CD14-positive monocyte (primary cell): ENCODE data around the gene CYP3A5. TPM values are rescaled to one million over a fixed set of nuclear protein-coding genes. Genes with fewer than 3 reads are reported as not detected.

Experiments
- DNase-seq, 3 donors: peaks; one replicate each; pipeline ENCODE4 v3.0.0-alpha.2; 2011 to 2022
- H2AFZ ChIP-seq: 2 replicates; pipeline ENCODE4 v1.6.0; 2012; ENCODE audit warnings: mild to moderate bottlenecking, low read depth, low read length, inconsistent platforms; ENCODE audit not compliant: insufficient read depth, poor library complexity, severe bottlenecking
- H3K27ac ChIP-seq, 2 donors: 1 replicate in 1 of 2; 2 replicates in 1 of 2; pipeline ENCODE4 v1.5.1; 2012 to 2013; ENCODE audit warnings: low read length in 2 of 2, control low read depth in 1 of 2, inconsistent platforms in 1 of 2, low read depth in 1 of 2, mild to moderate bottlenecking in 1 of 2
- H3K27me3 ChIP-seq, 2 donors: one replicate each; pipeline versions ENCODE4 v1.6.0 to v1.6.1; 2011 to 2013; ENCODE audit warnings: low read length in 2 of 2; ENCODE audit not compliant: control insufficient read depth in 2 of 2, insufficient read depth in 2 of 2
- H3K36me3 ChIP-seq, 2 donors: replicated peaks in 1 of 2; 1 replicate in 1 of 2; 2 replicates in 1 of 2; pipeline versions ENCODE4 v1.5.1 to v1.6.1; 2012 to 2013; ENCODE audit warnings: low read length in 2 of 2, control low read depth in 1 of 2, inconsistent platforms in 1 of 2, mild to moderate bottlenecking in 1 of 2; ENCODE audit not compliant: insufficient read depth in 2 of 2, control insufficient read depth in 1 of 2
- H3K4me1 ChIP-seq, 2 donors: 1 replicate in 1 of 2; 2 replicates in 1 of 2; pipeline versions ENCODE4 v1.5.1 to v1.6.1; 2012 to 2013; ENCODE audit warnings: low read length in 2 of 2, control low read depth in 1 of 2, inconsistent platforms in 1 of 2, mild to moderate bottlenecking in 1 of 2, moderate library complexity in 1 of 2; ENCODE audit not compliant: insufficient read depth in 2 of 2, control insufficient read depth in 1 of 2
- H3K4me2 ChIP-seq: replicated peaks from 2 replicates; pipeline ENCODE3; 2012; ENCODE audit warnings: low read length, moderate library complexity, mild to moderate bottlenecking; ENCODE audit not compliant: poor library complexity, severe bottlenecking; ENCODE audit errors: extremely low read depth
- H3K4me3 ChIP-seq, 3 experiments: fragments of 200-600 bp in 1 of 3; sonication (generic) in 1 of 3; replicated peaks in 1 of 3; 1 replicate in 2 of 3; 2 replicates in 1 of 3; pipeline ENCODE4 v1.5.1; 2011 to 2013; ENCODE audit warnings: low read length in 3 of 3, mild to moderate bottlenecking in 3 of 3, control low read depth in 2 of 3, low read depth in 2 of 3, inconsistent platforms in 1 of 3, moderate library complexity in 1 of 3
- H3K79me2 ChIP-seq: 2 replicates; pipeline ENCODE4 v1.6.0; 2012; ENCODE audit warnings: mild to moderate bottlenecking, control low read depth, inconsistent platforms, low read length, moderate library complexity; ENCODE audit not compliant: insufficient read depth
- H3K9ac ChIP-seq: 2 replicates; pipeline ENCODE4 v1.6.0; 2017; ENCODE audit warnings: low read length, mild to moderate bottlenecking; ENCODE audit not compliant: insufficient read depth, poor library complexity, severe bottlenecking
- H3K9me3 ChIP-seq, 2 donors: replicated peaks in 1 of 2; 1 replicate in 1 of 2; 2 replicates in 1 of 2; pipeline versions ENCODE4 v1.5.1 to v1.6.1; 2012 to 2013; ENCODE audit warnings: low read length in 2 of 2, control low read depth in 1 of 2; ENCODE audit not compliant: control insufficient read depth in 1 of 2, insufficient read depth in 1 of 2
- H4K20me1 ChIP-seq: 2 replicates; pipeline ENCODE4 v1.6.0; 2012; ENCODE audit warnings: mild to moderate bottlenecking, low read length, control low read depth, moderate library complexity; ENCODE audit not compliant: insufficient read depth
- H3K27ac Mint-ChIP-seq, 7 donors: one replicate each; pipeline ENCODE4 v1.8.0; 2020; ENCODE audit warnings: mild to moderate bottlenecking in 7 of 7, mixed read lengths in 7 of 7, moderate library complexity in 6 of 7, inconsistent platforms in 2 of 7
- H3K27me3 Mint-ChIP-seq, 3 donors: one replicate each; pipeline ENCODE4 v1.8.0; 2021 to 2022; ENCODE audit warnings: low read depth in 3 of 3, mild to moderate bottlenecking in 3 of 3, mixed read lengths in 3 of 3, moderate library complexity in 3 of 3, inconsistent platforms in 1 of 3
- H3K36me3 Mint-ChIP-seq, 2 donors: one replicate each; pipeline ENCODE4 v1.8.0; 2020; ENCODE audit warnings: mixed read lengths in 2 of 2, inconsistent platforms in 1 of 2, mild to moderate bottlenecking in 1 of 2
- H3K4me1 Mint-ChIP-seq: one replicate; pipeline ENCODE4 v1.8.0; 2020; ENCODE audit warnings: mild to moderate bottlenecking, mixed read lengths
- H3K4me3 Mint-ChIP-seq, 2 donors: one replicate each; pipeline ENCODE4 v1.8.0; 2020; ENCODE audit warnings: mild to moderate bottlenecking in 2 of 2, mixed read lengths in 2 of 2, moderate library complexity in 1 of 2
- H3K9me3 Mint-ChIP-seq, 7 donors: one replicate each; pipeline ENCODE4 v1.8.0; 2020 to 2022; ENCODE audit warnings: mixed read lengths in 7 of 7, mild to moderate bottlenecking in 6 of 7, moderate library complexity in 6 of 7, inconsistent platforms in 2 of 7
- WGBS: methylation state at CpG from one replicate; pipeline ENCODE4 v1.1.5; 2013; ENCODE audit warnings: missing lambda C conversion rate; ENCODE audit not compliant: insufficient coverage; 5-methylcytosine and 5-hydroxymethylcytosine counted together
- intact Hi-C, 2 donors: fragments of 100-400 bp; cut with micrococcal nuclease; formaldehyde crosslinking; loops; one replicate each; pipeline versions ENCODE4 v1.15.0 to v1.15.1; 2023
- polyA plus RNA-seq, 3 donors: library from polyadenylated mRNA; depleted of rRNA in 1 of 3; unstranded in 2 of 3; stranded (reverse) in 1 of 3; fragments of 300-500 nt in 2 of 3; fragments of >200 nt in 1 of 3; fragmentation: Illumina TruSeq in 2 of 3; gene quantifications; 1 replicate in 2 of 3; 2 replicates in 1 of 3; pipeline ENCODE4 v1.2.3, GENCODE V29; 2012 to 2021
- TF ChIP-seq, protein P1 (sequence below): fragments of 200-600 bp; IDR thresholded peaks from one replicate; pipeline ENCODE4 v1.8.0; 2022; ENCODE audit warnings: antibody characterized with exemption, mild to moderate bottlenecking

Gene CYP3A5
- polyA plus RNA-seq, 3 donors = 0.05 TPM; not detected in 2

DNA sequence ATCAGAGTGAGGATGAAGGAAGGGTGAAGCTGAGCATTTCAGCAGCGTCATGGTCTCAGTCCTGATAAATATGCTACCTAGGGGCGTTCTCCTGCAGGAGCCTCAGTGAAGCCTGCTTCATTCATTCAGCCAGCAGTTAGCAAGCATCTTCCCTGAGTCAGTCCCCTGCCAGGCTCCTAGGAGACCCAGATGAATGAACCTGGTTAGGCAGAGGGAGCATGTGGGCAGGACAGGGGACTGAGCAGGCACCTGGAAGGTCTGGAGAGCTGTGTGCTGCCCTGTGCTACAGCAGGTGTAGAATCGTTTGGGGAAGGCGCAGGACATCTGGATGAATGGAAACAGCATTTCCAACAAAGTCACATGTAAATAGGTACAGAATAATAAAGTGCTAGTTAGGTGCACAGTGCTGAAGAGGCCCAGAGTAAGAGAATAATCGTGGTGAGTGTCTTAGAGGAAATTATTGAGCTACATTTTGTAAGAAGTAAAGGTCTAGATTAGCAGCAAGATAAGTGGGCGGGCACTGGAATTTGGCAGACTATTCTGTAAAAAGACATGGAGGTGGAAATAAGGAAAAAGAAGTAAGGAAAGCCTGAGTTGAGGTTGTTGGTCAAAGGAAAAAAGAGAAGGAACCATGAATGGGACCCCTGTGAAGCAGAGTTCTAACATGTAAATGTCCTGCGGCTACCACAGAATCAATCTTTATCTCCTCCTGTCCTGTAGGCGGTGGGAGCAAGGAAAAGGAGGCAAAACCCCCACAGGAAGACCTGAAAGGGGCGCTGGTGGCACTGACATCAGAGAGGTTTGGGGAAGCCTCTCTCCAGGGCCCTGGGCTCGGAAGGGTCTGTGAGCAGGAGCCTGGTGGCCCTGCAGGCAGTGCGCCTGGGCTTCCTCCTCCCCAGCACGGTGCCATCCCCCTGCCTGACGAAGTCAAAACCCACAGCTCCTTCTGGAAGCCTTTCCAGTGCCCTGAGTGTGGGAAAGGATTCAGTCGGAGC lies 51.0 kb downstream of the CYP3A5 start:
- Histone ChIP-seq H4K20me1 (peaks cover 16% of the 10 kb centered on the region), H3K9me3 (no peaks in the 10 kb centered on the region), H3K4me2 (no peak overlapping the region), H3K4me3 (no peak overlapping the region), H2AFZ (no peak overlapping the region), H3K9ac (no peak overlapping the region), H3K36me3 (peaks cover 69 to 92% of the 10 kb centered on the region in 2 donors), H3K4me1 (peaks cover 25 to 33% of the 10 kb centered on the region in 2 donors), H3K27me3 (no peaks in the 10 kb centered on the region), H3K79me2 (peaks cover 2% of the 10 kb centered on the region), H3K27ac (no peak overlapping the region)
- peaks cover 68 to 72% of the 10 kb centered on the region in 2 donors for H3K36me3 Mint-ChIP-seq
- H3K4me3 Mint-ChIP-seq = no peak overlapping the region
- TF ChIP-seq, protein P1, sequence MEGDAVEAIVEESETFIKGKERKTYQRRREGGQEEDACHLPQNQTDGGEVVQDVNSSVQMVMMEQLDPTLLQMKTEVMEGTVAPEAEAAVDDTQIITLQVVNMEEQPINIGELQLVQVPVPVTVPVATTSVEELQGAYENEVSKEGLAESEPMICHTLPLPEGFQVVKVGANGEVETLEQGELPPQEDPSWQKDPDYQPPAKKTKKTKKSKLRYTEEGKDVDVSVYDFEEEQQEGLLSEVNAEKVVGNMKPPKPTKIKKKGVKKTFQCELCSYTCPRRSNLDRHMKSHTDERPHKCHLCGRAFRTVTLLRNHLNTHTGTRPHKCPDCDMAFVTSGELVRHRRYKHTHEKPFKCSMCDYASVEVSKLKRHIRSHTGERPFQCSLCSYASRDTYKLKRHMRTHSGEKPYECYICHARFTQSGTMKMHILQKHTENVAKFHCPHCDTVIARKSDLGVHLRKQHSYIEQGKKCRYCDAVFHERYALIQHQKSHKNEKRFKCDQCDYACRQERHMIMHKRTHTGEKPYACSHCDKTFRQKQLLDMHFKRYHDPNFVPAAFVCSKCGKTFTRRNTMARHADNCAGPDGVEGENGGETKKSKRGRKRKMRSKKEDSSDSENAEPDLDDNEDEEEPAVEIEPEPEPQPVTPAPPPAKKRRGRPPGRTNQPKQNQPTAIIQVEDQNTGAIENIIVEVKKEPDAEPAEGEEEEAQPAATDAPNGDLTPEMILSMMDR = no peak
- 82% methylated on average over 5 of the region's 14 CpGs for WGBS
- H3K27me3 Mint-ChIP-seq = peaks cover 0 to 4% (median 0%) of the 10 kb centered on the region in 3 donors
- intact Hi-C loops = no loop called here
- H3K27ac Mint-ChIP-seq = peak overlapping the region in 6 of 7 donors; percentile 3 to 65 (median 30)
- H3K9me3 Mint-ChIP-seq = no peaks in the 10 kb centered on the region
- peaks cover 40% of the 10 kb centered on the region for H3K4me1 Mint-ChIP-seq
- DNase-seq = no peak

DNA sequence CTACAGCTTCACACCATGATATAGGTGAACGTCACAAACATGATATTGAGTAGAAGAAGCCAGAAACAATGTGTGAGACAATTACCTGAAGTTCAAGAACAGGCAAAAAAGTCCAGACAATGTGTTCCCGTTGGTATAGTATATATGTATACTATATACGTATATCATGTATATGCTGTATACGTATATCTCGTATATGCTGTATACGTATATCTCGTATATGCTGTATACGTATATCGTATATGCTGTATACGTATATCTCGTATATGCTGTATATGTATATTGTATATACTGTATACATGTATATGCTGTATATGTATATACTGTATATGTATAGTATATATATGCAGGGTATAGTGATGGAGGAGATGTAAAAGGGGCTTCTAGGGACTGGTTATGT lies 52.3 kb downstream of the CYP3A5 start:
- Mint-ChIP-seq H3K36me3 (peaks cover 80 to 82% of the 10 kb centered on the region in 2 donors), H3K9me3 (no peaks in the 10 kb centered on the region), H3K4me3 (no peak overlapping the region), H3K27ac (no peak overlapping the region), H3K4me1 (peaks cover 31% of the 10 kb centered on the region), H3K27me3 (peaks cover 0 to 7% (median 0%) of the 10 kb centered on the region in 3 donors)
- H3K27ac ChIP-seq = no peak overlapping the region
- H3K4me2 ChIP-seq = no peak overlapping the region
- peaks cover 16% of the 10 kb centered on the region for H4K20me1 ChIP-seq
- H3K4me1 ChIP-seq = peaks cover 19 to 23% of the 10 kb centered on the region in 2 donors
- intact Hi-C loops = no loop called here
- no peaks in the 10 kb centered on the region for H3K9me3 ChIP-seq
- WGBS = no CpG with 5 or more reads among the region's 11 CpGs
- H3K9ac ChIP-seq = no peak overlapping the region
- H3K79me2 ChIP-seq = no peaks in the 10 kb centered on the region
- H2AFZ ChIP-seq = no peak overlapping the region
- TF ChIP-seq, protein P1 = no peak
- DNase-seq = no peak
- H3K4me3 ChIP-seq = no peak overlapping the region
- peaks cover 78 to 93% of the 10 kb centered on the region in 2 donors for H3K36me3 ChIP-seq
- no peaks in the 10 kb centered on the region for H3K27me3 ChIP-seq
